SU-DHL-6 (cell line): ENCODE data around the gene NUMB.

Experiments used
- H2AFZ ChIP-seq: fragments of 200-600 bp; sonication (generic); 2 replicates; pipeline ENCODE4 v1.6.1; 2014; ENCODE audit warnings: low read depth, mild to moderate bottlenecking, moderate library complexity, mixed read lengths, antibody characterized with exemption, low read length; ENCODE audit not compliant: severe bottlenecking
- H3F3A ChIP-seq: fragments of 200-600 bp; shearing (Covaris generic); 2 replicates; pipeline ENCODE4 v1.6.0; 2016; ENCODE audit warnings: antibody characterized with exemption, mild to moderate bottlenecking; ENCODE audit not compliant: insufficient read depth
- H3K27ac ChIP-seq: fragments of 200-600 bp; sonication (generic); 2 replicates; pipeline ENCODE4 v1.5.1; 2016; ENCODE audit warnings: low read depth, mild to moderate bottlenecking, low read length, moderate library complexity, mixed read lengths
- H3K27me3 ChIP-seq: fragments of 200-600 bp; sonication (generic), shearing (Covaris generic); 2 replicates; pipeline ENCODE4 v1.6.0; 2014; ENCODE audit warnings: mild to moderate bottlenecking, low read length
- H3K36me3 ChIP-seq: fragments of 200-600 bp; sonication (generic); 2 replicates; pipeline ENCODE4 v1.6.1; 2014; ENCODE audit warnings: mild to moderate bottlenecking, low read length, mixed read lengths
- H3K4me2 ChIP-seq: fragments of 300-600, 200-600 bp; shearing (Covaris generic), sonication (generic); 2 replicates; pipeline ENCODE4 v1.6.0; 2014; ENCODE audit warnings: low read length, low read depth, mild to moderate bottlenecking; ENCODE audit not compliant: poor library complexity, severe bottlenecking
- H3K4me3 ChIP-seq: fragments of 200-600 bp; sonication (generic); 2 replicates; pipeline ENCODE4 v1.5.1; 2014; ENCODE audit warnings: antibody characterized with exemption, low read length, mild to moderate bottlenecking, mixed read lengths; ENCODE audit not compliant: insufficient read depth, poor library complexity, severe bottlenecking
- H3K79me2 ChIP-seq: fragments of 200-600 bp; sonication (generic); 2 replicates; pipeline ENCODE4 v1.6.1; 2014; ENCODE audit warnings: mild to moderate bottlenecking, low read length, moderate library complexity; ENCODE audit not compliant: insufficient read depth
- H3K9ac ChIP-seq: fragments of 200-600 bp; sonication (generic); 2 replicates; pipeline ENCODE4 v1.7.0; 2014; ENCODE audit warnings: mild to moderate bottlenecking, low read length
- H3K9me2 ChIP-seq: fragments of 200-600 bp; sonication (generic); replicated peaks from 2 replicates; pipeline ENCODE4 v1.6.1; 2014; ENCODE audit warnings: low read length; ENCODE audit not compliant: insufficient read depth
- H3K9me3 ChIP-seq: fragments of 200-600 bp; sonication (generic); 2 replicates; pipeline ENCODE4 v1.6.1; 2014; ENCODE audit warnings: low read length, mixed read lengths; ENCODE audit not compliant: insufficient read depth
- H4K20me1 ChIP-seq: fragments of 200-600 bp; sonication (generic); 2 replicates; pipeline ENCODE4 v1.6.1; 2014; ENCODE audit warnings: low read depth, mild to moderate bottlenecking, antibody characterized with exemption, low read length, moderate library complexity, mixed read lengths
- EZH2phosphoT487 ChIP-seq: fragments of 200-600 bp; sonication (generic), shearing (Covaris generic); conservative IDR thresholded peaks from 2 replicates; pipeline ENCODE4 v1.6.1; 2018; ENCODE audit warnings: mild to moderate bottlenecking, antibody characterized with exemption, low read length, moderate library complexity, mixed read lengths
- TF ChIP-seq, protein P1 (sequence below): fragments of 200-600 bp; sonication (generic); IDR thresholded peaks from one replicate; pipeline ENCODE4 v1.5.1; 2017; ENCODE audit warnings: antibody characterized with exemption, mild to moderate bottlenecking, low read length, moderate library complexity; ENCODE audit not compliant: insufficient read depth, poor library complexity, severe bottlenecking

Gene NUMB

DNA sequence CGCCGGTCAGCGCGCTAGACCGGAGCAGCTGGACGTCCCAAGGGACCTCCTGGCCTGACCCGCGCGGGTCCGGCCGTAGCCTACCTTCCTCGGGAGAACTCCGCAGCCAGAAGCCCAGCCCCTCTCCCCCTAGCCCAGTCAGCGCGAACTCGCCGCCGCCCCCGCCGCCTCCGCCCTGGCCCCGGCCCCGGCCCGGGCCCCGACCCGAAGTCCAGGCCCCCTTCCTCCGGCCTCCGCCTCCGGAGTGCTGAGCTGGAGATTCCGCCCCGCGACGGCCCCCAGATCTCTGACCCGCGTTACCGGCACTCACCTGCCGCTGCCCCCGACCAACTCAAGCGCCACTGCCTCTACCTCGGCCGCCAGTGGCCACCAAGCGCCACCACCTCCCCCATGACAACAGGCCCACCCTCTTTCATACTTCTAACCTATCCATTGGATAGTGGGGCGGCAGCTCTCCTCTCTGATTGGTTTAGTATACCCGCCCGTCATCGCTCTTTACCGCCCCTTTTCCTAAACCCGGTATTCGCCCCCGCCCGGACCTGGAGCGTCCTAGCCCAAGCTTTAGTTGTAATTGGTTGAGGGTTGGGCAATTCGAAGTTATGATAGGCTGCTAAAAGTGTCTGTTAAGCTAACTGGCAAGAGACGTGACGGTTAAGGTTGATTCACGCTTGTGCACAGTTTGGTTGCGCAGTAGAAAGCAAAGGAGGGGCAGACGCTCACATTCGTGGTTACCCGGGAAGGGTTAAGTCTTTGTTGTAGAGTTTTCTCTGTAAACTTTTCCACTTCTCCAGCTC, at the start of gene NUMB:
Gene NUMB, minus strand, starts transcription at position 364 of the 794 bp plus-strand sequence. CDS start 102,795 bp downstream, outside the sequence.
- Histone ChIP-seq H2AFZ (peak within 1 kb of the TSS; percentile 94), H3K27me3 (no peaks in the 10 kb centered on the region), H3K4me2 (peak within 1 kb of the TSS; percentile 91), H3K27ac (no peak within 1 kb of the TSS), H3F3A (peaks cover 23% of the 10 kb centered on the region), H3K9me2 (no peaks in the 10 kb centered on the region), H4K20me1 (peaks cover 5% of the 10 kb centered on the region), H3K4me3 (peak within 1 kb of the TSS; percentile 66), H3K9me3 (no peaks in the 10 kb centered on the region), H3K79me2 (peaks cover 12% of the 10 kb centered on the region; the same call in 1 of the 2 replicates), H3K9ac (peak within 1 kb of the TSS; percentile 78), H3K36me3 (no peaks in the 10 kb centered on the region)
- TF ChIP-seq, protein P1, sequence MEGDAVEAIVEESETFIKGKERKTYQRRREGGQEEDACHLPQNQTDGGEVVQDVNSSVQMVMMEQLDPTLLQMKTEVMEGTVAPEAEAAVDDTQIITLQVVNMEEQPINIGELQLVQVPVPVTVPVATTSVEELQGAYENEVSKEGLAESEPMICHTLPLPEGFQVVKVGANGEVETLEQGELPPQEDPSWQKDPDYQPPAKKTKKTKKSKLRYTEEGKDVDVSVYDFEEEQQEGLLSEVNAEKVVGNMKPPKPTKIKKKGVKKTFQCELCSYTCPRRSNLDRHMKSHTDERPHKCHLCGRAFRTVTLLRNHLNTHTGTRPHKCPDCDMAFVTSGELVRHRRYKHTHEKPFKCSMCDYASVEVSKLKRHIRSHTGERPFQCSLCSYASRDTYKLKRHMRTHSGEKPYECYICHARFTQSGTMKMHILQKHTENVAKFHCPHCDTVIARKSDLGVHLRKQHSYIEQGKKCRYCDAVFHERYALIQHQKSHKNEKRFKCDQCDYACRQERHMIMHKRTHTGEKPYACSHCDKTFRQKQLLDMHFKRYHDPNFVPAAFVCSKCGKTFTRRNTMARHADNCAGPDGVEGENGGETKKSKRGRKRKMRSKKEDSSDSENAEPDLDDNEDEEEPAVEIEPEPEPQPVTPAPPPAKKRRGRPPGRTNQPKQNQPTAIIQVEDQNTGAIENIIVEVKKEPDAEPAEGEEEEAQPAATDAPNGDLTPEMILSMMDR, result no peak
- no peak for TF ChIP-seq EZH2phosphoT487

DNA sequence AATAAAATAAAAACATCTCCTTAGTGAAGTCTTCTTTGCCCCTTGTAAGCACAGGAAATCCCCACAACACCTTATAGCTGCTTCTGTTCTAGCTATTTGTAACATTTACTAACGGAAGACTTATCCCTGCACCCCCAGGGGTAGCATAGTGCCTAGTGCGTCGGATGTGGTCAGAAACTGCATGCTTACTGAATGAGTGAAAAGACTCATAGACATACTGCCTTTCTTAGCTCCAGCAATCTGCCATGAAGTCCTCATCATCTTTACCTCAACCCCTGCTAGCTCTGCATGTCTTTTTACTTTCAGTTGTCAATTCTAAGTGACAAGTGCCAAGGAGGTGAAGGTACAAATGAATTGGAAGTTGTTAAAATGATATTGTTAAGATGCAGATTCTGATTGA, 45.3 kb upstream of the NUMB start:
- Histone ChIP-seq H3K27ac (no peak overlapping the region), H3K79me2 (no peaks in the 10 kb centered on the region), H4K20me1 (no peaks in the 10 kb centered on the region), H3F3A (no peaks in the 10 kb centered on the region), H3K9me2 (no peaks in the 10 kb centered on the region), H3K9me3 (no peaks in the 10 kb centered on the region), H3K4me2 (no peak overlapping the region), H3K36me3 (no peaks in the 10 kb centered on the region), H3K9ac (no peak overlapping the region), H3K27me3 (no peaks in the 10 kb centered on the region), H3K4me3 (no peak overlapping the region), H2AFZ (no peak overlapping the region)
- TF ChIP-seq, protein P1, result no peak
- no peak for TF ChIP-seq EZH2phosphoT487

DNA sequence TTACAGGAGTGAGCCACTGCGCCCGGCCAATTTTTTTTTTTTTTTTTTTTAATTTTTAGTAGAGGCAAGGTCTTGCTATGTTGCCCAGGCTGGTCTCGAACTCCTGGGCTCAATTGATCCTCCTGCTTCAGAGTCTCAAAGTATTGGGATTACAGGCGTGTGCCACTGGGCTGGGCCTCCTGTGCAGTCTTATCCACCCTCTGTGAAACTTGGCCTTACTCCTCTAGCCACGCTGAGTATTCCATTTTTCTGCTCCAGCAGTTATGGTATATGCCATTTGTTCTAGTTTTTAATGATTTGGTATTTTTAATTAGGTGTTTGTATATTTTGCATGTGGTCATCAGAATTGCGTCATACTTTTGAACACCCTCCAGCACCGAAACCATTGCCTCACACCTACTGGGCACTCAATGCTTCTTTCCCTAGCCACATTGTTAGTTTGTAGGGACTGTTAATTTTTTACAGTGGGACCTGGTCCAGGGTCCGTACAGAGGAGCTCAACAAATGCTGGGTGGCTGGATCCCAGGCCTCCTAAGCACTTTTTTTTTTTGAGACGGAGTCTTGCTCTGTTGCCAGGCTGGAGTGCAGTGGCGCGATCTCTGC, 43.8 kb upstream of the NUMB start:
- no peak overlapping the region for H3K4me3 ChIP-seq
- H3K79me2 ChIP-seq, result no peaks in the 10 kb centered on the region

More for the DNA sequence above, 43.8 kb upstream of the NUMB start:
- Histone ChIP-seq H3K9me3 (no peaks in the 10 kb centered on the region), H3K36me3 (no peaks in the 10 kb centered on the region), H3K27ac (no peak overlapping the region), H4K20me1 (no peaks in the 10 kb centered on the region), H3K9me2 (no peaks in the 10 kb centered on the region), H3F3A (no peaks in the 10 kb centered on the region), H3K4me2 (no peak overlapping the region), H3K9ac (no peak overlapping the region), H2AFZ (no peak overlapping the region), H3K27me3 (no peaks in the 10 kb centered on the region)
- TF ChIP-seq EZH2phosphoT487, result no peak
- TF ChIP-seq, protein P1, result no peak
